Lung (tissue), 12 donors: ENCODE data around the gene AJAP1. TPM values are rescaled to one million over a fixed set of nuclear protein-coding genes. Genes with fewer than 3 reads are reported as not detected.

Experiments
- ATAC-seq: fragments of 200-7000 bp; cut with Tn5 transposase; one replicate; pipeline ENCODE4 v1.9.1; 2020; ENCODE audit warnings: moderate number of reproducible peaks; ENCODE audit not compliant: insufficient read depth, low FRiP score
- DNase-seq, 3 donors: peaks; one replicate each; pipeline ENCODE4 v3.0.0-alpha.2; 2013 to 2017
- H3K27ac ChIP-seq, 2 donors: one replicate each; pipeline ENCODE4 v1.5.1; 2013; ENCODE audit warnings: mild to moderate bottlenecking in 2 of 2, moderate library complexity in 2 of 2, control low read depth in 1 of 2, inconsistent platforms in 1 of 2, low read depth in 1 of 2, low read length in 1 of 2
- H3K27me3 ChIP-seq, 3 donors: one replicate each; pipeline ENCODE4 v1.5.1; 2013; ENCODE audit warnings: low read length in 2 of 3; ENCODE audit not compliant: control insufficient read depth in 3 of 3, insufficient read depth in 3 of 3
- H3K36me3 ChIP-seq, 4 donors: one replicate each; pipeline ENCODE4 v1.5.1; 2013; ENCODE audit warnings: low read length in 4 of 4, mild to moderate bottlenecking in 1 of 4, moderate library complexity in 1 of 4; ENCODE audit not compliant: control insufficient read depth in 4 of 4, insufficient read depth in 4 of 4
- H3K4me1 ChIP-seq, 5 donors: one replicate each; pipeline ENCODE4 v1.5.1; 2013; ENCODE audit warnings: low read length in 5 of 5, mild to moderate bottlenecking in 2 of 5, moderate library complexity in 1 of 5; ENCODE audit not compliant: control insufficient read depth in 5 of 5, insufficient read depth in 5 of 5
- H3K4me3 ChIP-seq: one replicate; pipeline ENCODE4 v1.5.1; 2013; ENCODE audit warnings: mild to moderate bottlenecking, control low read depth, moderate library complexity
- H3K9ac ChIP-seq, 2 donors: one replicate each; pipeline ENCODE4 v1.5.1; 2013; ENCODE audit warnings: low read length in 2 of 2, control low read depth in 1 of 2; ENCODE audit not compliant: insufficient read depth in 1 of 2
- H3K9me3 ChIP-seq, 4 donors: one replicate each; pipeline ENCODE4 v1.5.1; 2013; ENCODE audit warnings: low read length in 3 of 4, mild to moderate bottlenecking in 1 of 4, moderate library complexity in 1 of 4; ENCODE audit not compliant: control insufficient read depth in 4 of 4, insufficient read depth in 3 of 4
- CTCF ChIP-seq: IDR thresholded peaks from 2 replicates; pipeline ENCODE4 v1.5.1; 2012; ENCODE audit warnings: mild to moderate bottlenecking; ENCODE audit errors: control extremely low read depth, extremely low read depth
- WGBS, 2 donors: extraction: QIAGEN DNeasy Blood & Tissue Kit; methylation state at CpG; one replicate each; pipeline ENCODE4 v1.1.7; 2013; 5-methylcytosine and 5-hydroxymethylcytosine counted together
- polyA plus RNA-seq, 2 donors: library from polyadenylated mRNA; stranded (reverse); fragments of 200-250 nt; gene quantifications; one replicate each; pipeline ENCODE4 v1.2.1, GENCODE V29; 2013
- total RNA-seq, 2 donors: library from RNA; depleted of rRNA in 1 of 2; stranded (reverse); fragments of >200 nt in 1 of 2; gene quantifications; one replicate each; pipeline ENCODE4 v1.2.1, GENCODE V29; 2014 to 2021
- donor health status: control.
- donor health status: control.
- donor health status: Bipolar disorder and iron deficiency.
- donor health status: healthy.
- donor health status: DM: yes; HTN: yes; CAD: no.

AJAP1 gene
- total and polyA plus RNA-seq, 4 donors, result 0.05 to 0.77 (median 0.19) TPM

DNA sequence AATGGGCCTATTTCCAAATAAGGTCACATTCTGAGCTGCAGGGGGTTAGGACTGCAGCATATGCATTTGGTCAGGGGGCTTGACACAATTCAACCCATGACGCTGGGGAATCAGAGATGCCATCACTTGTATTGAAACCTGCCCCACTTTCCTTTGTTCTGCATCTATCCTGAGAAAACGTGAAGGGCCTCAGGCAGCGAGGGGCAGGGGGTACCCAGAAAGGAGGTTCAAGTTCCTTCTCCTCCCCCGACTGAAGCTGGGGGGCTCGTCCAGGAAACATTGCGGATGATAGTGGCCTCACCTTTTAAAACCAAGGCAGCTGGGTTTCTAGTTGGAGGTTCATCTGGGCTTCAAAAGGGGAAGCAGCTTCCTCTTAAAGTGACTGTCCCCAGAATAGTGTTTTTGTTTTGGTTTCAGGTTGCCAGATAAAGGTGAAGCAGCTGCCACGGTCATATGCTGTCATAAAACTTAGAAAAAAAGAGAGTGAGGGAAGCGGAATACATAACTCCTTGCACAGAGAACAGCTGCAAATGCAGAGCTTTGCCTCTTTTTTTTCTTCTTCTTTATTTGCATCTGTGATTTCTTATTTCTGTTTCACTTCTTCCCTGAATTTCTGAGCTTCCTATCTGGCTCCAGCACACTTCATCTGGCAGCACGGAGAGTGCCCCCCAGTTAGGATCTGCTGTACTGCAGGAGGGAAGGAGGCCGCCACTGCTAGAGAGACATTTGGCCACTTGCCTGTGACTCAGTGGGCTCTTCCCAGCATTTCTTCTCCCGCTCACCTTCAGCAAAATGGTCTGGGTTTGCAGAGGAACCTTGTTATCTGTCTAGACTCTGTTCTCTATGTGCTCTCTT, 142.0 kb downstream of the AJAP1 start:
- 67 to 72% methylated on average over 11 of the region's 11 CpGs for WGBS, 2 donors
- ATAC-seq, result no peak
- Histone ChIP-seq H3K9ac (no peak overlapping the region), H3K4me3 (no peak overlapping the region), H3K4me1 (peaks cover 0 to 6% (median 0%) of the 10 kb centered on the region in 5 donors), H3K9me3 (peaks cover 0 to 3% (median 0%) of the 10 kb centered on the region in 4 donors), H3K27me3 (peaks cover 0 to 2% (median 0%) of the 10 kb centered on the region in 3 donors), H3K27ac (no peak overlapping the region), H3K36me3 (no peaks in the 10 kb centered on the region)
- DNase-seq, result no peak
- TF ChIP-seq CTCF, result no peak

GRCh38 chr1:4797016-4797410, 142.6 kb downstream of the AJAP1 start:
- Histone ChIP-seq H3K4me1 (peaks cover 0 to 12% (median 0%) of the 10 kb centered on the region in 5 donors), H3K27me3 (peaks cover 0 to 2% (median 0%) of the 10 kb centered on the region in 3 donors), H3K27ac (no peak overlapping the region), H3K9ac (no peak overlapping the region), H3K9me3 (peaks cover 0 to 6% (median 0%) of the 10 kb centered on the region in 4 donors), H3K4me3 (no peak overlapping the region), H3K36me3 (no peaks in the 10 kb centered on the region)
- ATAC-seq (no peak), DNase-seq (no peak)
- 62 to 80% methylated on average over 6 of the region's 6 CpGs for WGBS, 2 donors
- no peak for TF ChIP-seq CTCF

GRCh38 chr1:4797429-4797828, 143.0 kb downstream of the AJAP1 start:
- ATAC-seq, result no peak
- no peak for DNase-seq
- peaks cover 0 to 6% (median 0%) of the 10 kb centered on the region in 4 donors for H3K9me3 ChIP-seq
- H3K27ac ChIP-seq, result no peak overlapping the region
- 85 to 88% methylated on average over 5 of the region's 5 CpGs for WGBS, 2 donors
- no peak overlapping the region for H3K9ac ChIP-seq
- no peaks in the 10 kb centered on the region for H3K36me3 ChIP-seq
- H3K4me1 ChIP-seq, result peaks cover 0 to 15% (median 0%) of the 10 kb centered on the region in 5 donors
- TF ChIP-seq CTCF, result no peak
- peaks cover 0 to 2% (median 0%) of the 10 kb centered on the region in 3 donors for H3K27me3 ChIP-seq
- H3K4me3 ChIP-seq, result no peak overlapping the region
